ENCODE measurements around the gene VWA8.

Gene VWA8

DNA sequence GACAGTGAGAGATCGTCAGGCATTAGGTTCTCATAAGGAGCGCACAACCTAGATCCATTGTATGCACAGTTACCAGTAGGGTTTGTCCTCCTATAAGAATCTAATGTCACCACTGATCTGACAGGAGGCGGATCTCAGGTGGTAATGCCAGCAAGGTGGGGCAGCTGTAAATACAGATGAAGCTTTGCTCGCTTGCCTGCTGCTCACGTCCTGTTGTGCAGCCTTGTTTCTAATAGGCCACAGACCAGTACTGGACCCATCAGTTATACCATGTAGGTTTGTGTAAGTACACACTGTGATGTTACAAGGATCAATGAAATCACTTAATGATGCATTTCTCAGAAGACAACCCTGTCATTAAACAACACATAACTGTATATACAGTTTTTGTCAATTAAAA lies 23.5 kb downstream of the VWA8 start:
- Histone ChIP-seq H3K4me2 (no peak overlapping the region), H3K4me3 (IDR thresholded peaks at IDR 0.05; ENCODE audit: insufficient read depth, low read depth, low read length) (no peak overlapping the region), H3K9ac (no peak overlapping the region), H3K79me2 (ENCODE audit: insufficient read depth, low read depth) (peaks cover 8% of the 10 kb centered on the region; the same call in 1 of the 2 replicates), H3K27ac (no peak overlapping the region), H3K4me1 (ENCODE audit: low read depth, poor library complexity, severe bottlenecking) (peaks cover 8% of the 10 kb centered on the region), H3K36me3 (ENCODE audit: insufficient read depth) (no peaks in the 10 kb centered on the region), H4K20me1 (ENCODE audit: insufficient read depth) (peaks cover 6% of the 10 kb centered on the region; the same call in 1 of the 2 replicates), H3K27me3 (ENCODE audit: insufficient read depth, low read depth) (no peaks in the 10 kb centered on the region), H2AFZ (ENCODE audit: low read depth) (no peak overlapping the region)
- TF ChIP-seq, protein P1, sequence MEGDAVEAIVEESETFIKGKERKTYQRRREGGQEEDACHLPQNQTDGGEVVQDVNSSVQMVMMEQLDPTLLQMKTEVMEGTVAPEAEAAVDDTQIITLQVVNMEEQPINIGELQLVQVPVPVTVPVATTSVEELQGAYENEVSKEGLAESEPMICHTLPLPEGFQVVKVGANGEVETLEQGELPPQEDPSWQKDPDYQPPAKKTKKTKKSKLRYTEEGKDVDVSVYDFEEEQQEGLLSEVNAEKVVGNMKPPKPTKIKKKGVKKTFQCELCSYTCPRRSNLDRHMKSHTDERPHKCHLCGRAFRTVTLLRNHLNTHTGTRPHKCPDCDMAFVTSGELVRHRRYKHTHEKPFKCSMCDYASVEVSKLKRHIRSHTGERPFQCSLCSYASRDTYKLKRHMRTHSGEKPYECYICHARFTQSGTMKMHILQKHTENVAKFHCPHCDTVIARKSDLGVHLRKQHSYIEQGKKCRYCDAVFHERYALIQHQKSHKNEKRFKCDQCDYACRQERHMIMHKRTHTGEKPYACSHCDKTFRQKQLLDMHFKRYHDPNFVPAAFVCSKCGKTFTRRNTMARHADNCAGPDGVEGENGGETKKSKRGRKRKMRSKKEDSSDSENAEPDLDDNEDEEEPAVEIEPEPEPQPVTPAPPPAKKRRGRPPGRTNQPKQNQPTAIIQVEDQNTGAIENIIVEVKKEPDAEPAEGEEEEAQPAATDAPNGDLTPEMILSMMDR (conservative IDR thresholded peaks at IDR 0.05; ENCODE audit: low read depth, low read length): no peak

DNA sequence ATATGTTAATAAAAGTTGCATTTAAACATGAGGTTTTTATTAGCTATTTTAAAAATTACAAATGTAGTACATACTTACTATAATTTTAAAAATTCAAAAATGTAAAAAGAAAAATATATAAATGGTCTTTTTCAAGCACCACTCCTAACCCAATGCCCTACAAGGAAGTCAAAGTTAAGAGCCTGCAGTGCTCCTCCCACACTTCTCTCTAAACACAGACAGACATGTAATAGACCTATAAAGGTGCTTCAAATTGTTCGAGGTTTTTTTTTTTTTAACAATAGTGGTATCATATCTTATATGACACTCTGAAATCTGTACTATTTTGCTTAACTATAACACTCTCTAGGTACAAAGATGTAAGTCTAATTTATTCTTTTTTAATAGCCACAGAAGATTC lies 25.4 kb downstream of the VWA8 start:
- peaks cover 18% of the 10 kb centered on the region for H3K4me1 ChIP-seq (ENCODE audit: low read depth, poor library complexity, severe bottlenecking)
- no peaks in the 10 kb centered on the region for H3K27me3 ChIP-seq (ENCODE audit: insufficient read depth, low read depth)
- TF ChIP-seq, protein P1 (conservative IDR thresholded peaks at IDR 0.05; ENCODE audit: low read depth, low read length): no peak
- no peak overlapping the region for H2AFZ ChIP-seq (ENCODE audit: low read depth)
- H4K20me1 ChIP-seq (ENCODE audit: insufficient read depth): peaks cover 6% of the 10 kb centered on the region; the same call in 1 of the 2 replicates
- H3K36me3 ChIP-seq (ENCODE audit: insufficient read depth): no peaks in the 10 kb centered on the region
- H3K79me2 ChIP-seq (ENCODE audit: insufficient read depth, low read depth): peaks cover under 1% of the 10 kb centered on the region; the same call in 1 of the 2 replicates
- no peak overlapping the region for H3K9ac ChIP-seq
- H3K4me3 ChIP-seq (IDR thresholded peaks at IDR 0.05; ENCODE audit: insufficient read depth, low read depth, low read length): no peak overlapping the region
- H3K4me2 ChIP-seq: no peak overlapping the region
- no peak overlapping the region for H3K27ac ChIP-seq

DNA sequence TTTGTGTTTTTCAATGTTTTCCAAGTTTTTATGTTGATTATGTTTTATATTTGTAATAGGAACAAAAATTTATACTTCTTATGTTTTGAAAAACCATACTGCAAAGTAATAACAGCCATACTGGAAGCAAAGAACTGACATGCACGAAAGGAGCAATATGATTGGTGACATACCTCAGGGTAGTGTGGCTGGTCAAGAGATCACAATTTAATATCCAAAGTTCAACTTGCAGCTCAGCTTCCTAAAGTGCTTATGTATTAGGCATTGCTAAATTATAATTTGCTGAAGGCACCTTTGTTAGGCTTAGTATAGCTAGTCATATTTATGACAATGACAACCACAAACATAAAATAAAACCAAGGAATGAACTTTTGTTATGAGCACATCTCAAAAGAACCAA lies 25.9 kb downstream of the VWA8 start:
- Histone ChIP-seq H4K20me1 (ENCODE audit: insufficient read depth) (peaks cover 4% of the 10 kb centered on the region; the same call in 1 of the 2 replicates), H3K4me2 (no peak overlapping the region), H3K4me3 (IDR thresholded peaks at IDR 0.05; ENCODE audit: insufficient read depth, low read depth, low read length) (no peak overlapping the region), H2AFZ (ENCODE audit: low read depth) (no peak overlapping the region), H3K27ac (no peak overlapping the region), H3K9ac (no peak overlapping the region), H3K27me3 (ENCODE audit: insufficient read depth, low read depth) (no peaks in the 10 kb centered on the region), H3K79me2 (ENCODE audit: insufficient read depth, low read depth) (0 out of 2 replicates have a peak, but pooled peaks cover 5% of the 10 kb centered on the region), H3K36me3 (ENCODE audit: insufficient read depth) (no peaks in the 10 kb centered on the region), H3K4me1 (ENCODE audit: low read depth, poor library complexity, severe bottlenecking) (peaks cover 16% of the 10 kb centered on the region)
- TF ChIP-seq, protein P1 (conservative IDR thresholded peaks at IDR 0.05; ENCODE audit: low read depth, low read length): no peak

DNA sequence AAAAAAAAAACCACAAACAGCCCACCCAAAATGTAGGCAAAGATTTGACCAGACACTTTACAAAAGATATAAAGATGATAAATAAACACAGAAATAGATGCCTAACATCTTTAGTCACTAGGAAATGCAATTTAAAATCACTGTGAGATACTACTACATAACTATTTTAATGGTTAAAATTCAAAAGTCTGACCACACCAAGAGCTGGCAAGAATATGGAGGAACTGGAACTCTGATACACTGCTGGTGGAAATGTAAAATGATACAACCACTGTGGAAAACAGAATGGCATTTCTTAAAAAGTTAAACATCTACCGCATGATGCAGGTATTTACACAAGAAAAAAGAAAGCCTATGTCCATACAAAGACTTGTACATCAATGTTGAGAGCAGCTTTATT lies 26.8 kb downstream of the VWA8 start:
- Histone ChIP-seq H3K36me3 (ENCODE audit: insufficient read depth) (no peaks in the 10 kb centered on the region), H3K9ac (no peak overlapping the region), H3K79me2 (ENCODE audit: insufficient read depth, low read depth) (peaks cover 14% of the 10 kb centered on the region; the same call in 1 of the 2 replicates), H4K20me1 (ENCODE audit: insufficient read depth) (no peaks in the 10 kb centered on the region), H3K4me1 (ENCODE audit: low read depth, poor library complexity, severe bottlenecking) (peaks cover 16% of the 10 kb centered on the region), H3K4me2 (no peak overlapping the region), H3K27me3 (ENCODE audit: insufficient read depth, low read depth) (no peaks in the 10 kb centered on the region), H2AFZ (ENCODE audit: low read depth) (no peak overlapping the region), H3K4me3 (IDR thresholded peaks at IDR 0.05; ENCODE audit: insufficient read depth, low read depth, low read length) (no peak overlapping the region), H3K27ac (no peak overlapping the region)
- TF ChIP-seq, protein P1 (conservative IDR thresholded peaks at IDR 0.05; ENCODE audit: low read depth, low read length): no peak

All from KMS-11 (cell line).